Caki2 (cell line): Measurements from ENCODE around the gene STAT1. TPM values are rescaled to one million over a fixed set of nuclear protein-coding genes. Genes with fewer than 3 reads are reported as not detected.

ENCODE experiments used
- DNase-seq: peaks from one replicate; pipeline ENCODE4 v3.0.0-alpha.2; 2015; ENCODE audit warnings: low read depth
- in situ Hi-C: cut with HindIII; loops from 2 replicates; pipeline ENCODE4 v1.10.0; 2016; ENCODE audit warnings: low sequenced_read_pairs, low pct_unique_long_range_greater_than_20kb, mixed read lengths
- total RNA-seq: library from RNA; depleted of rRNA; stranded (reverse); fragments of >200 nt; shearing (Covaris generic); gene quantifications from 2 replicates; pipeline ENCODE4 v1.2.3, GENCODE V29; 2014; ENCODE audit warnings: low replicate concordance; rRNA removed

Gene STAT1
- total RNA-seq, 1 experiment from 2014 or later, result 365 TPM

DNA sequence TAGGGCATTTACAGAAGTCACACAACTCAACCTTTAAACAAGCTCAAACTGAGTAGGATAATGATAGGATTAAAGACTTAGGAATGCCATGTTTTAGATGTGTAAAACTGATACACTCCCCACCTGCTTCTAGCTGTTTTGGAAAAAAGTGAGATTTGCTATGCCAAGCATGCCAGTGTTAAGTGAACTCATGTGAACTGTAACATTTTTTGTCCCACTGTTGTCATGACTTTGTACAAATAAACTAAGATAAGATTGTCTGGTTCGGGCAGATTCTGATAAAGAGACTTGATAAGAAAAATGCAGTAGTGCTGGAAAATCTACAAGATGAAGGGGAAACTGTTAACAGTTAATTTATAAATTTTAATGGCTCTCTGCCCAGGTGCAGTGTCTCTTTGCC, 66.8 kb downstream of the STAT1 start:
- peak; percentile 76 for DNase-seq
- in situ Hi-C loops, result no loop called here

DNA sequence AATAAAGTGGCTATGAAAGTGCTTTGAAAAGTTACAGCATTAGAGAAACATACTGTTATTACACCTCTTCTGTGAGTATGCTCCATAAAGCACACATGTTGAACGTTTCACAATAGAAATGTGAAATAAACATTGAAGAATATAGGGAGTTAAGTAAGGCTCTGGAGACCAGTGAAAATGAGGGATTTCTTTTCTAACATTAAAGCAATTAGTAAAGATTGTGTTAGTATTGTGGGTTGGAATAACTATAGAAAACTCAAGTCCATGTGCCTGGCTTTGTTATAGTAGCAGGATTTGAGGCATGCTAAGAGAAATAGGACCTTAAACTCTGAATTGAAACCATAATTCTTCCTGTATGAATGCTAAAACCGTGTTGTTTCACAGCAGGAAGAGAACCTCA, 70.3 kb downstream of the STAT1 start:
- DNase-seq, result no peak
- in situ Hi-C loops, result no loop called here

DNA sequence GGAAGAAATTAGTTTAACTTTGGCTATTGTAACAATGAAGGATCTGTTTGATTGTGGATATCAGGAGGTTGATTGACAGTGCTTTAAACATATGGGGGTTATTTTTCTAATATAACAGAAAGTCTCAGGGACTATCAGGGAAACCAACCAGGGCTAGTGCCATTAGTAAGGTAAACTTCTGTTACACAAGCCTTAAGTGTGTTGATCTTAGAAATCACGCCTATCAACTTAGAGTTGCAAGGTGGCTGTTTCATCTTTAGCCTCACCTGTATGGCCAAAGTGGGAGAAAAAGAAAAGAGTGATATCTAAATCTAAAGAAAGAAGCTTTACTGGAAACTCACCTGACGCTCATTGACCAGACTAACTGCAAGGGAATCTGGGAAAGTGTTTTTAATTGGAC, 71.3 kb downstream of the STAT1 start:
- DNase-seq, result peak; percentile 56
- in situ Hi-C loops, result no loop called here

DNA sequence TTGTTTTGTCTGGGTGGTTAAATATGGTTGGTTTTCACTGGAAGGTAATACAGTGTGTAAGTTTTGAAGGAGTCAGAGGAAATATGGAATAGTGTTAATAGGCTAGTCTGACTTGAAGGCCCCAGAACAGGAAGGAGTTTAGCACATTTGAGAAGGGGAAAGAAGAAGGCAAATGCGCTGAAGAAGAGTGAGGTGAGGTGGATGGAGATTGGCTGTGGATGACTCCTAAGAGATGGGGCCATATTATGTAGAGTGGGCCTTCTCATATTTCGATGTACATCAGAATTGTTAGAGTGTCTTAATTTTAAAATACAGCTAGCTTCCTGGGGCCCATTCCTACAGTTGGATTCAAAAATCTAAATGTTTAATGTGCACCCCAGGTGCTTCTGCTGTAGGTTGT, 72.4 kb downstream of the STAT1 start:
- peak; percentile 57 for DNase-seq
- in situ Hi-C loops, result no loop called here

DNA sequence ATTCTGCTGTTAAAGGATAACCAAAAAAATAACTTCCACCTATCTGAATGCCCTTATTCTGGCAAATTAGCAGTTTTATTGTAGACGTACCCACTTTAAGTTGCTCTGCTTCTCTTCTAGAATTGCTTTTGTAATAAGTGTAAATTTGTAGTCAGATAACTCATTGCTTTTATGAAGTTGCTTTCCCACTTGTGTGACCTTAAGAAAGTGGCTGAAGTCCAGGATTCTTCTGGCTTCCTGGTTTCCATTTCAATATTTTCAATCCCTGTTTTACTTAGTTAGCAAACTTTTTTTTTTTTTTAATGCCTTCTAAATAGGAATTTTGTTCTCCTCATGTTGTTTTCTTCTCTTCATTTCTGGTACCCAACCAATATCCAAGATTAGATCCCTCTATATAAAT, 73.5 kb downstream of the STAT1 start:
- no peak for DNase-seq
- in situ Hi-C loops, result no loop called here

DNA sequence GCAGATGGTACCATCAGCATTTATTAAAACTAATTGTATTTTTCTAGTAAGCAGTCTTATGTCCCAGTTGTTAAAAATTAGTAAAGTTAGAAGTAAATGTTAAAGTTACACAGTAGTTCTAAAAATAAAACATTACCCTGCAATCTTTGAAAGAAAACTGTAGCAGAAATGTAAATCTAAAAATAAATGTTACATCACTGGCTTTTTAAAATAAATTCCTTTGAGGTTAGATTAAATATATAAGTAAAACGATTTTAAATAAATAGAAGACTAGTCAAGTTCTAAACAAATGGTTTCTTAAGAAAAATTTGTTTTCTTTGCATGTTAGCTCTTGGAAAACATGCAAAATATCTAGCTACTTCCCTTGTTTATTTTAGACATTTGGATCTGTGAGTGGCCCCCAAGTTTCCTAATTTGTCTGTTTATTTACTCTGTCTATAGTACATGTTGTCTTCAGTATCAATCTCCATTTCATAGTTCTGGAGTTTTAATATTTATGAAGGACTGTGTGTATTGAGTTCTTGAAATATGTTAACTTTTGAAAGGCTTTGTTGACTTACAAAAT, 75.1 kb downstream of the STAT1 start:
- DNase-seq, result no peak
- in situ Hi-C loops, result no loop called here

DNA sequence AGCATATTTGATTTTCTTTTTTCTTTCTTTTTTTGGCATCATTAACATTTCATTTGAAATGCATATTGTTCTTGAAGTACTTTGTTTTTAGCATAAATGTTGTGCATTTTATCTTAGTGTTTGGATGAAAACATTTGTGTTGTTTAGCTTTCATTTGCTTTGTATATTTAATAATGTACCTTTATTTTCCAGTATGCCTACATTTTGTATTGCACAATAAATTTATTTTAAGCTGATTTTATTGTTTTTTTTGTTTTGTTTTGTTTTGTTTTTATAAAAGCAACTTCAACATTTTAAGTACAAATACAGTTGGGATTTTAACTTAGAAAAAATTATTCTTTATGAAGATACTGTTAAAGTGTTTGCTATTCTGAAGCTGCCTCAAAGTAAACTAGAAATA, 78.9 kb downstream of the STAT1 start:
- no peak for DNase-seq
- in situ Hi-C loops, result no loop called here

DNA sequence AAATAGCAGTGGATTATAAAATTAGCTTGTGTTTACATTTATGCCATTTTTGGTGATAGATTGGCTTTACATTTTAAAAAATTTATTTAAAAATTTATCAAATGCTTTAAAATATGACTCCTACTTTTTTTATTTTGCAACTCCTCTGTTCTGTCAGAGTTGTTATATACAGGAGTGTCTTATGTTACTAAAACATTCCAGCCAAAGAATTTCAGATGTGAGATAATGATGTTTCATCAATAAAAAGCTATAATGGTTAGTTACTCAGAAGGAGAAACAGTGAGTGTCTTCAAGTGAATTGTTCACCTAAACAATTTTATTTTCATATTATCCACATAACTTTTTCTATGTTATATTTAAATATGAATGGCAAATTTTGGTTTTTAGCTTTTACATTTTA, 80.6 kb downstream of the STAT1 start:
- no peak for DNase-seq
- in situ Hi-C loops, result no loop called here

DNA sequence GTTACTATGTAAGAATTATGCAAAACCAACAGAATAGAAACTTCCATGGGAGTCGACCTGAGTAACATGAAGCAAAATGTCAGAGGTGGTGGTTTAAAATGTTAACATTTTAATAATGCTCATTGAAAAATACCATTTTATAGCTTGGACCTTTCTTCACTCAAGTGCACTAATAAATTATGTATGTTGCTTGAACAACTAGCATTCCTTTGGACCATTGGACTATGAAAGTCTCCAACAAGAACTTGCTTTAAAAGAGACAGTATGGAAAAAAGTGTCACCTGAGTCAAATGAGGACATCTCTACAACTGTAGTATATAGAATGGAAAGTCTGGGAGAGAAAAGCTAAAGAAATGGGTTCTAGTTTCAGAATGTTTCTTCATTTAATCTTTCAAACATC, 81.5 kb downstream of the STAT1 start:
- DNase-seq, result no peak

DNA sequence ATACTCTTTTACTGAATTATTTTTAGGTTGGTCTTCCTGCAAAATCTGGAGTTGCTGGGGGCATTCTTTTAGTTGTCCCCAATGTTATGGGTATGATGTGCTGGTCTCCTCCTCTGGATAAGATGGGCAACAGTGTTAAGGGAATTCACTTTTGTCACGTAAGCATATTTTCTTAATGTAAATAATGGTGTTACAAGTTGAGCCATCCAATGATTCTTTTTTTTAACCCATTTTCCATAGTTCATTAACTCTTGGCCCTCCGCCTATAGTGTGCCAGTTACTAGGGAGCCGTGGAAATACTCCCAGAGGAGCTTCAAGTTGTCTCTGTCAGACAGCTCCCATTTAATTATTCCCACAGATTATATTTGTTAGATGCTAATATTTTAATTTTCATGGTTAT, 83.6 kb downstream of the STAT1 start:
- DNase-seq, result peak; percentile 76
- in situ Hi-C loops, result no loop called here

More for the DNA sequence above, 81.5 kb downstream of the STAT1 start:
- in situ Hi-C loops, result no loop called here

DNA sequence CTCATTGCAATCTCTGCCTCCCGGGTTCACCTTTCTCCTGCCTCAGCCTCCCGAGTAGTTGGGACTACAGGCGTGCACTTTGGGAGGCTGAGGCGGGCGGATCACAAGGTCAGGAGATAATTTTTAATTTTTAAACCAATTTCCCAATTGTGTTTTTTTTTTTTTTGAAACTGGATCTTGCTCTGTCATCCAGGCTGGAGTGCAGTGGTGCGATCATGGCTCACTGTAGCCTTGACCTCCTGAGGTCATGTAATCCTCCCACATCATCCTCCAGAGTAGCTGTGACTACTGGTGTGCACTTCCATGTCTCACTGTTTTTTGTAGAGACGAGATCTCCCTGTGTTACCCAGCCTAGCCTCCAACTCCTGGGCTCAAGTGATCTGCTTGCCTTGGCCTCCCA, 84.1 kb downstream of the STAT1 start:
- DNase-seq, result peak; percentile 96
- in situ Hi-C loops, result no loop called here

DNA sequence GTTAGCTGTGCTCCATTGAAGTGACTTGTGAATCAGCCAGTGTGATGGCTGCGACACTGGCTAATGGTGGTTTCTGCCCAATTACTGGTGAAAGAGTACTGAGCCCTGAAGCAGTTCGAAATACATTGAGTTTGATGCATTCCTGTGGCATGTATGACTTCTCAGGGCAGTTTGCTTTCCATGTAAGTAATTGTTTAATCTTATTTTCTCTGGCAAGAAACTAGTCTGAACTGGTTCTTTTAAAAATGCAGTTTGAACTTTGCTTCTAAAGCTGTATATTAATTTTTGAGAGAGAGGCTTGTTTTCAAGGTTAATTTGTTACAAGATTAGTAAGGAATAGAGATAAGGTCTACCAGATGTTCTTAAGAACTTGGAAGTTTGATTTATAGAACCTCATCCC, 86.7 kb downstream of the STAT1 start:
- in situ Hi-C loops, result no loop called here
- peak; percentile 85 for DNase-seq

DNA sequence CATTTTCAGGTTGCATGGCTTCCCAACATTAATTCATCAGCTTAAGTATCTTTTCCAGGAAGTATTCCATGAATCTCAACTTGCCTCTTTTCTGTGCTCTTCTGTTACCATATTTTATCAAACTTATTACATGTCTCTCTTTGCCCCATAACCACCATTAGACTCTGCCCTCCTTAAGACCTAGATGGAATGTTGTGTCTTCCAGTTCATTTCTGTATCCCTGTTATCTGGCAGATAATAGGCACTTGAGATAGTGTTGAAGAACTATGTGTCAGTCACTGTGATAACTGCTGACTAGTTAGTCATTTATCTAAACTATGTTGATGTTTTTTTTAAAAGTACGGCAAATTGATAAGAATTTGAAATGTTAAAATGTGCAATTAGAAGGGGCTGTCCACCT, 91.6 kb downstream of the STAT1 start:
- no peak for DNase-seq
- in situ Hi-C loops, result no loop called here

DNA sequence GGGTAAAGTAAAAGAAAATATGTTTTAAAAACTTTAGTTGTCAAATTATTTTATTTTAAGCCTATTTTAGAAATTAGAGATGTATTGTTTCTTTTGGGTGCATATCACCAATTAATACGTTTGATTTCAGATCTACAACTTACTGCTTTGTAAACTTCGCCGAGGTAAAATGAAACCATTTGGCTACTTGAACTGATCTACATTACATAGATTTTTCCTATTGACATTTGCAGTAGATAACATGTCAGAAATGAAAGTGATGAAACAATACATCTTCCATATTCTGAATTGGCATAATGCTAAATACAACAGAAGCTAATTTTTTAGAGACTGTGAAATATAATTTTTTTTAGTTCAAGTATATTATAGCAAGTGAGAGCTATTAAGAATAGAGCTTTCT, 93.9 kb downstream of the STAT1 start:
- DNase-seq, result no peak

More for the DNA sequence above, 93.9 kb downstream of the STAT1 start:
- in situ Hi-C loops, result no loop called here

Other genes starting within 250 kb of the STAT1 start
- gene GLS, start 133.3 kb downstream of the STAT1 start, total RNA-seq, result 270 and 324 TPM in 2 replicates
- 11.1 and 15.2 TPM in 2 replicates for gene STAT4, start 136.8 kb upstream of the STAT1 start, total RNA-seq
- gene MYO1B, start 231.2 kb upstream of the STAT1 start, total RNA-seq, result 46.5 and 47.0 TPM in 2 replicates